K562 (cell line): ENCODE data around the gene TPX2. TPM values are rescaled to one million over a fixed set of nuclear protein-coding genes. Genes with fewer than 3 reads are reported as not detected.

ENCODE experiments used
- CBX8 ChIP-seq: fragments of 200-600 bp; sonication (generic); IDR thresholded peaks from 2 replicates; pipeline ENCODE4 v1.6.1; 2012; ENCODE audit warnings: borderline replicate concordance, mixed run types, low read depth, mild to moderate bottlenecking, moderate library complexity, mixed read lengths, low read length, control low read depth, inconsistent platforms; ENCODE audit not compliant: poor library complexity, severe bottlenecking; ENCODE audit errors: extremely low read depth
- CXXC5 ChIP-seq: fragments of 250-450 bp; sonication (Bioruptor Pico); IDR thresholded peaks from 2 replicates; pipeline ENCODE4 v1.8.0; 2022; ENCODE audit warnings: inconsistent platforms, mild to moderate bottlenecking, moderate library complexity
- DPF2 ChIP-seq: fragments of 450-650 bp; IDR thresholded peaks from 2 replicates; pipeline ENCODE4 v1.6.1; 2016
- ETS1 ChIP-seq: conservative IDR thresholded peaks from 2 replicates; pipeline ENCODE4 v1.6.1; 2011; ENCODE audit warnings: low read depth, mild to moderate bottlenecking, low read length; ENCODE audit not compliant: control insufficient read depth
- FOXP1 ChIP-seq: sonication (generic); formaldehyde crosslinking; IDR thresholded peaks from 2 replicates; pipeline ENCODE4 v1.8.0; 2022; ENCODE audit warnings: mild to moderate bottlenecking, missing genetic modification reagents
- HNRNPK ChIP-seq: fragments of 200-400 bp; formaldehyde crosslinking; IDR thresholded peaks from one replicate; pipeline ENCODE4 v1.6.1; 2018; ENCODE audit warnings: mild to moderate bottlenecking, low read depth, low read length; ENCODE audit not compliant: poor library complexity, severe bottlenecking
- MBD2 ChIP-seq: sonication (generic); IDR thresholded peaks from 2 replicates; pipeline ENCODE4 v1.6.1; 2016; ENCODE audit warnings: low read depth, borderline replicate concordance
- RBM15 ChIP-seq: fragments of 200-400 bp; formaldehyde crosslinking; IDR thresholded peaks from 2 replicates; pipeline ENCODE4 v1.6.1; 2018; ENCODE audit warnings: mild to moderate bottlenecking, low read length, moderate library complexity; ENCODE audit not compliant: insufficient read depth
- SNRNP70 ChIP-seq: fragments of 200-400 bp; formaldehyde crosslinking; optimal IDR thresholded peaks from 2 replicates; pipeline ENCODE3; 2017; ENCODE audit warnings: low read depth, low read length
- STAG1 ChIP-seq: sonication (generic); formaldehyde crosslinking; IDR thresholded peaks from 2 replicates; pipeline ENCODE4 v1.5.0; 2020; ENCODE audit warnings: missing genetic modification reagents, borderline replicate concordance
- TBP ChIP-seq: optimal IDR thresholded peaks from 2 replicates; pipeline ENCODE3; 2011; ENCODE audit warnings: low read depth, low read length, improper control_type of control experiment
- VEZF1 ChIP-seq: fragments of 200-800 bp; sonication (Bioruptor generic); IDR thresholded peaks from 2 replicates; pipeline ENCODE4 v1.6.1; 2017; ENCODE audit warnings: missing genetic modification characterization, missing compliant biosample characterization
- ZFPM2 ChIP-seq: fragments of 250-450 bp; sonication (Bioruptor Pico); IDR thresholded peaks from 2 replicates; pipeline ENCODE4 v1.5.1; 2022; ENCODE audit warnings: mild to moderate bottlenecking
- ZMIZ1 ChIP-seq, 2 experiments: fragments of 150-350 bp in 1 of 2; IDR thresholded peaks; 2 replicates each; pipeline ENCODE4 v1.6.1; 2012 to 2016; ENCODE audit warnings: low read depth in 2 of 2, low read length in 2 of 2, mild to moderate bottlenecking in 1 of 2, moderate library complexity in 1 of 2
- ZNF121 ChIP-seq: sonication (generic); formaldehyde crosslinking; conservative IDR thresholded peaks from 2 replicates; pipeline ENCODE4 v1.8.0; 2022; ENCODE audit warnings: missing genetic modification reagents
- ZNF224 ChIP-seq: sonication (generic); formaldehyde crosslinking; IDR thresholded peaks from 2 replicates; pipeline ENCODE4 v1.8.0; 2022; ENCODE audit warnings: mild to moderate bottlenecking, missing genetic modification reagents
- ZNF518B ChIP-seq: fragments of 250-450 bp; sonication (Bioruptor Pico); IDR thresholded peaks from 2 replicates; pipeline ENCODE4 v1.5.0; 2021; ENCODE audit warnings: mild to moderate bottlenecking, moderate library complexity
- polyA plus RNA-seq, 8 experiments: library from polyadenylated mRNA; depleted of rRNA in 4 of 8; stranded (reverse) in 5 of 8; unstranded in 3 of 8; fragments of >200 nt; fragmentation: Nextera tagmentation in 2 of 8; fragmentation: Illumina TruSeq in 1 of 8; extraction: Ambion mirVana in 2 of 8; extraction: Trizol in 1 of 8; gene quantifications; 2 replicates each; pipeline versions ENCODE4 v1.2.1 to v1.2.3, GENCODE V29; 2011 to 2014; ENCODE audit warnings: inconsistent platforms in 1 of 8, missing spikeins in 1 of 8
- total RNA-seq, 7 experiments: library from RNA; depleted of rRNA in 6 of 7; stranded (reverse); fragments of >200 nt in 6 of 7; fragmentation: Illumina TruSeq in 2 of 7; extraction: Trizol in 2 of 7; gene quantifications; 2 replicates each; pipeline versions ENCODE4 v1.2.1 to v1.2.3, GENCODE V29; 2011 to 2021; ENCODE audit warnings: low replicate concordance in 1 of 7
- TF ChIP-seq, protein P1 (sequence below): sonication (generic); formaldehyde crosslinking; IDR thresholded peaks from 2 replicates; pipeline ENCODE4 v1.8.1; 2023; ENCODE audit warnings: mild to moderate bottlenecking, missing genetic modification reagents, moderate library complexity

TPX2 gene
- total and polyA plus RNA-seq, 9 of the 15 experiments (the other 6 are each of a cell fraction or from before 2014, with no cell fraction given): 48.0 to 241 (median 133) TPM

GRCh38 chr20:31723069-31723318 is 16.1 kb upstream of the TPX2 start (continued):
- TF ChIP-seq ZMIZ1 (IDR thresholded peaks at IDR 0.05; ENCODE audit: low read depth in 2 of 2, low read length in 2 of 2): no peak
- TF ChIP-seq FOXP1 (CRISPR knock-in tag): no peak
- no peak for TF ChIP-seq SNRNP70
- no peak for TF ChIP-seq STAG1
- no peak for TF ChIP-seq HNRNPK
- no peak for TF ChIP-seq RBM15
- no peak for TF ChIP-seq ZNF518B (CRISPR knock-in tag)
- no peak for TF ChIP-seq MBD2
- 0 out of 2 replicates have a peak, but pooled peaks have one; percentile 22 for TF ChIP-seq ZNF224
- no peak for TF ChIP-seq CBX8
- no peak for TF ChIP-seq ZFPM2 (CRISPR knock-in tag)
- TF ChIP-seq DPF2: no peak
- TF ChIP-seq VEZF1 (CRISPR knock-in tag): no peak
- TF ChIP-seq, protein P1, sequence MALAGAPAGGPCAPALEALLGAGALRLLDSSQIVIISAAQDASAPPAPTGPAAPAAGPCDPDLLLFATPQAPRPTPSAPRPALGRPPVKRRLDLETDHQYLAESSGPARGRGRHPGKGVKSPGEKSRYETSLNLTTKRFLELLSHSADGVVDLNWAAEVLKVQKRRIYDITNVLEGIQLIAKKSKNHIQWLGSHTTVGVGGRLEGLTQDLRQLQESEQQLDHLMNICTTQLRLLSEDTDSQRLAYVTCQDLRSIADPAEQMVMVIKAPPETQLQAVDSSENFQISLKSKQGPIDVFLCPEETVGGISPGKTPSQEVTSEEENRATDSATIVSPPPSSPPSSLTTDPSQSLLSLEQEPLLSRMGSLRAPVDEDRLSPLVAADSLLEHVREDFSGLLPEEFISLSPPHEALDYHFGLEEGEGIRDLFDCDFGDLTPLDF (CRISPR knock-in tag): no peak
- TF ChIP-seq TBP: peak; percentile 14
- TF ChIP-seq ETS1: no peak
- TF ChIP-seq ZNF121 (CRISPR knock-in tag): no peak
- TF ChIP-seq CXXC5 (CRISPR knock-in tag): no peak
